PC-9 (cell line): ENCODE data around the gene PAPOLG. TPM values are rescaled to one million over a fixed set of nuclear protein-coding genes. Genes with fewer than 3 reads are reported as not detected.

Source experiments
- BruUV-seq: library from RNA; stranded (reverse); fragments of 400-500 nt; replicated peaks from 2 replicates; lab custom pipeline; 2021; lab: Mats Ljungman, UMichigan
- CTCF ChIA-PET: fragments of 300-600 bp; sonication (Branson Sonifier 250); formaldehyde crosslinking; loops from one replicate; lab custom pipeline; 2022; ENCODE audit warnings: antibody characterized with exemption; lab: Charles Lee
- POLR2A ChIA-PET: fragments of 300-600 bp; sonication (Branson Sonifier 250); formaldehyde crosslinking; loops from one replicate; lab custom pipeline; 2022; ENCODE audit warnings: antibody characterized with exemption; ENCODE audit not compliant: unreplicated experiment; lab: Charles Lee
- DNase-seq, 2 experiments: peaks; one replicate each; pipeline versions ENCODE4 v3.0.0 to v3.0.0-alpha.2; 2015 to 2022; ENCODE audit warnings: mixed read lengths in 1 of 2
- H2AFZ ChIP-seq: fragments of 200-600 bp; sonication (generic); 2 replicates; pipeline ENCODE4 v1.8.1; 2017; ENCODE audit warnings: antibody characterized with exemption
- H3F3A ChIP-seq: fragments of 200-600 bp; sonication (generic); 2 replicates; pipeline ENCODE4 v1.8.1; 2017; ENCODE audit warnings: antibody characterized with exemption, mild to moderate bottlenecking, low read depth; ENCODE audit not compliant: insufficient read depth
- H3K27ac ChIP-seq: fragments of 200-600 bp; sonication (generic); 2 replicates; pipeline ENCODE4 v1.6.1; 2016; ENCODE audit warnings: mixed run types
- H3K27me3 ChIP-seq: fragments of 200-600 bp; sonication (generic); 2 replicates; pipeline ENCODE4 v1.6.1; 2016; ENCODE audit warnings: low read depth, mixed run types; ENCODE audit not compliant: insufficient read depth
- H3K36me3 ChIP-seq: fragments of 200-600 bp; sonication (generic); 2 replicates; pipeline ENCODE4 v1.6.1; 2016; ENCODE audit warnings: low read depth, mixed run types
- H3K4me1 ChIP-seq: fragments of 200-600 bp; sonication (generic); replicated peaks from 2 replicates; pipeline ENCODE4 v1.6.1; 2016; ENCODE audit warnings: mixed run types; ENCODE audit not compliant: insufficient read depth
- H3K4me2 ChIP-seq: fragments of 200-600 bp; sonication (generic); 2 replicates; pipeline ENCODE4 v1.6.1; 2017; ENCODE audit warnings: mixed run types
- H3K4me3 ChIP-seq: fragments of 200-600 bp; sonication (generic); 2 replicates; pipeline ENCODE4 v1.6.1; 2016; ENCODE audit warnings: mixed run types
- H3K79me2 ChIP-seq: fragments of 200-600 bp; sonication (generic); 2 replicates; pipeline ENCODE4 v1.6.1; 2017; ENCODE audit warnings: low read depth, mixed run types
- H3K9me2 ChIP-seq: fragments of 200-600 bp; sonication (generic); 2 replicates; pipeline ENCODE4 v1.8.1; 2017; ENCODE audit warnings: mild to moderate bottlenecking; ENCODE audit not compliant: insufficient read depth
- H3K9me3 ChIP-seq: fragments of 200-600 bp; sonication (generic); 2 replicates; pipeline ENCODE4 v1.8.1; 2016; ENCODE audit warnings: low read depth; ENCODE audit not compliant: insufficient read depth
- H4K20me1 ChIP-seq: fragments of 200-600 bp; sonication (generic); 2 replicates; pipeline ENCODE4 v1.8.1; 2017; ENCODE audit not compliant: insufficient read depth
- CTCF ChIP-seq: fragments of 200-600 bp; sonication (generic); conservative IDR thresholded peaks from 2 replicates; pipeline ENCODE4 v1.6.1; 2017; ENCODE audit warnings: mixed run types, antibody characterized with exemption, mild to moderate bottlenecking, moderate library complexity
- EZH2 ChIP-seq: fragments of 200-600 bp; sonication (generic); IDR thresholded peaks from 2 replicates; pipeline ENCODE4 v1.8.0; 2017; ENCODE audit warnings: antibody characterized with exemption, low read depth
- intact Hi-C: fragments of 100-400 bp; cut with micrococcal nuclease; formaldehyde crosslinking; loops from one replicate; pipeline ENCODE4 v1.10.0; 2022; ENCODE audit not compliant: unreplicated experiment
- total RNA-seq: library from RNA; stranded (reverse); gene quantifications from 2 replicates; pipeline ENCODE4 v1.2.3, GENCODE V29; 2021

The PAPOLG gene
- total RNA-seq, 1 experiment from 2014 or later = 13.7 TPM

- Histone ChIP-seq H3K4me3 (no peak overlapping the region), H3F3A (no peaks in the 10 kb centered on the region), H3K36me3 (no peaks in the 10 kb centered on the region), H3K9me2 (no peaks in the 10 kb centered on the region), H2AFZ (no peak overlapping the region), H3K27ac (no peak overlapping the region), H3K4me1 (no peaks in the 10 kb centered on the region), H3K79me2 (no peaks in the 10 kb centered on the region), H3K9me3 (no peaks in the 10 kb centered on the region), H4K20me1 (no peaks in the 10 kb centered on the region), H3K27me3 (no peaks in the 10 kb centered on the region), H3K4me2 (no peak overlapping the region)
- intact Hi-C loops = no loop called here
- ChIA-PET CTCF (no interaction called here), POLR2A (interaction anchor here (0.7 kb wide), 1 partner anchor 25 kb away, joined by 3 read pairs; no protein-coding TSS in a partner anchor)
- no peak for TF ChIP-seq EZH2
- no peak for TF ChIP-seq CTCF
- no TSS peak for BruUV-seq
- no peak for DNase-seq
These were observed 71.3 kb downstream of the PAPOLG start for GRCh38 chr2:60827369-60827768.

GRCh38 chr2:60830991-60831390 is 74.9 kb downstream of the PAPOLG start:
- H3K27ac ChIP-seq = no peak overlapping the region
- no peaks in the 10 kb centered on the region for H3K36me3 ChIP-seq
- H2AFZ ChIP-seq = no peak overlapping the region
- peaks cover 13% of the 10 kb centered on the region; the same call in 1 of the 2 replicates for H3K27me3 ChIP-seq
- no peaks in the 10 kb centered on the region for H3F3A ChIP-seq
- no peaks in the 10 kb centered on the region for H4K20me1 ChIP-seq
- H3K9me2 ChIP-seq = no peaks in the 10 kb centered on the region
- no TSS peak for BruUV-seq
- intact Hi-C loops = no loop called here
- POLR2A ChIA-PET = no interaction called here
- CTCF ChIA-PET = no interaction called here
- H3K79me2 ChIP-seq = no peaks in the 10 kb centered on the region
- no peak for DNase-seq
- no peaks in the 10 kb centered on the region for H3K4me1 ChIP-seq
- no peak overlapping the region for H3K4me3 ChIP-seq
- H3K9me3 ChIP-seq = no peaks in the 10 kb centered on the region
- no peak for TF ChIP-seq EZH2
- TF ChIP-seq CTCF = no peak
- H3K4me2 ChIP-seq = no peak overlapping the region

DNA sequence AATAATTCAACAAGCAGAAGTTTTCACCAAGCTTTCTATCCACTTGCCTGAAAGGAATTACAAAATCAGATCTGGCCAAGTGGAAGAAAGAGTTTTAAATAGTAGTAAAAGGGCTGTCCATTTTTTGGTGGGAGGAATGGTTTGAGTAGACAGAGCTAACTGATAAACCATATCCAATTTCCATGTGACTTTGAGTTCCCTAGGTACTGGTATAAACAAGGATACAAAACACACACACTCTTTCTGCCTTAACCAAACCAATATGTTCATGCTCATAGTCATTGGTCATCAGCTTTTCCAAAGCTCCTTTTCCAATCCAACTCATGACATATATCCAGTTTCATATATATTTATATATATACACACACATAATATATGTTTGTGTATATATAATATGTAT is 75.9 kb downstream of the PAPOLG start:
- H2AFZ ChIP-seq = no peak overlapping the region
- H4K20me1 ChIP-seq = no peaks in the 10 kb centered on the region
- H3K9me3 ChIP-seq = no peaks in the 10 kb centered on the region
- no peaks in the 10 kb centered on the region for H3K9me2 ChIP-seq
- H3K4me1 ChIP-seq = no peaks in the 10 kb centered on the region
- POLR2A ChIA-PET = no interaction called here
- H3K36me3 ChIP-seq = no peaks in the 10 kb centered on the region
- no peak overlapping the region for H3K4me3 ChIP-seq
- no peaks in the 10 kb centered on the region for H3K79me2 ChIP-seq
- no peak overlapping the region for H3K27ac ChIP-seq
- H3F3A ChIP-seq = no peaks in the 10 kb centered on the region
- DNase-seq = no peak
- TF ChIP-seq EZH2 = no peak
- TF ChIP-seq CTCF = no peak
- H3K27me3 ChIP-seq = peaks cover 13% of the 10 kb centered on the region; the same call in 1 of the 2 replicates
- no peak overlapping the region for H3K4me2 ChIP-seq
- intact Hi-C loops = no loop called here
- CTCF ChIA-PET = no interaction called here
- BruUV-seq = no TSS peak
